Measurements from ENCODE around the gene SGK2. TPM values are rescaled to one million over a fixed set of nuclear protein-coding genes. Genes with fewer than 3 reads are reported as not detected.

SGK2 gene
- total RNA-seq, 1 donor from 2014 or later, result 1.0 TPM

DNA sequence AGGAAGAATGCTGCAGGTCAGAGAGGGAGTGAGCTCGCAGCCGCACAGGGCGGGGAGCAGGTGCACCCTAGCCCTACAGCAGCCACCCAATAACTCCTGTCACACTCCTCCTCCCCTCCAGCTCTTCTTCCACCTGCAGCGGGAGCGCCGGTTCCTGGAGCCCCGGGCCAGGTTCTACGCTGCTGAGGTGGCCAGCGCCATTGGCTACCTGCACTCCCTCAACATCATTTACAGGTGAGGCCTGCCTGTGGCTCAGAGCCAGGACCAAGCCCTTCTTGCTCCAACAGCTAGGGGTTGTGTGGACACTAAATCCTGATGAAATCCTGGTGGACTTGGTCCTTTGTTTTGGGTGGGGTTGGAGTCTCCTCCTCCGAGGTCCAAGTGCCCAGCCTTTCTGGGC is 11.7 kb downstream of the SGK2 start:
- no peaks in the 10 kb centered on the region for H3K9me3 Mint-ChIP-seq
- no peaks in the 10 kb centered on the region for H3K27me3 Mint-ChIP-seq (ENCODE audit: low read depth)
- H3K4me1 Mint-ChIP-seq, result peaks cover 5% of the 10 kb centered on the region
- TF ChIP-seq, protein P1, sequence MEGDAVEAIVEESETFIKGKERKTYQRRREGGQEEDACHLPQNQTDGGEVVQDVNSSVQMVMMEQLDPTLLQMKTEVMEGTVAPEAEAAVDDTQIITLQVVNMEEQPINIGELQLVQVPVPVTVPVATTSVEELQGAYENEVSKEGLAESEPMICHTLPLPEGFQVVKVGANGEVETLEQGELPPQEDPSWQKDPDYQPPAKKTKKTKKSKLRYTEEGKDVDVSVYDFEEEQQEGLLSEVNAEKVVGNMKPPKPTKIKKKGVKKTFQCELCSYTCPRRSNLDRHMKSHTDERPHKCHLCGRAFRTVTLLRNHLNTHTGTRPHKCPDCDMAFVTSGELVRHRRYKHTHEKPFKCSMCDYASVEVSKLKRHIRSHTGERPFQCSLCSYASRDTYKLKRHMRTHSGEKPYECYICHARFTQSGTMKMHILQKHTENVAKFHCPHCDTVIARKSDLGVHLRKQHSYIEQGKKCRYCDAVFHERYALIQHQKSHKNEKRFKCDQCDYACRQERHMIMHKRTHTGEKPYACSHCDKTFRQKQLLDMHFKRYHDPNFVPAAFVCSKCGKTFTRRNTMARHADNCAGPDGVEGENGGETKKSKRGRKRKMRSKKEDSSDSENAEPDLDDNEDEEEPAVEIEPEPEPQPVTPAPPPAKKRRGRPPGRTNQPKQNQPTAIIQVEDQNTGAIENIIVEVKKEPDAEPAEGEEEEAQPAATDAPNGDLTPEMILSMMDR (conservative IDR thresholded peaks at IDR 0.05), result no peak
- H3K4me3 Mint-ChIP-seq, result no peak overlapping the region
- DNase-seq (ENCODE audit: low read depth, low spot score), result no peak
- no peaks in the 10 kb centered on the region for H3K36me3 Mint-ChIP-seq (ENCODE audit: low read depth)
- no peak overlapping the region for H3K27ac Mint-ChIP-seq (ENCODE audit: unreplicated experiment)

GRCh38 chr20:43571310-43571709 is 12.5 kb downstream of the SGK2 start:
- H3K9me3 Mint-ChIP-seq, result no peaks in the 10 kb centered on the region
- H3K4me1 Mint-ChIP-seq, result peaks cover 5% of the 10 kb centered on the region
- DNase-seq (ENCODE audit: low read depth, low spot score), result no peak
- TF ChIP-seq, protein P1 (conservative IDR thresholded peaks at IDR 0.05), result no peak
- no peak overlapping the region for H3K27ac Mint-ChIP-seq (ENCODE audit: unreplicated experiment)
- no peaks in the 10 kb centered on the region for H3K27me3 Mint-ChIP-seq (ENCODE audit: low read depth)
- H3K4me3 Mint-ChIP-seq, result no peak overlapping the region
- no peaks in the 10 kb centered on the region for H3K36me3 Mint-ChIP-seq (ENCODE audit: low read depth)

GRCh38 chr20:43571771-43572170 is 12.9 kb downstream of the SGK2 start:
- TF ChIP-seq, protein P1 (conservative IDR thresholded peaks at IDR 0.05), result no peak
- H3K9me3 Mint-ChIP-seq, result no peaks in the 10 kb centered on the region
- no peaks in the 10 kb centered on the region for H3K36me3 Mint-ChIP-seq (ENCODE audit: low read depth)
- peak overlapping the region; percentile 67 for H3K27ac Mint-ChIP-seq (ENCODE audit: unreplicated experiment)
- peaks cover 5% of the 10 kb centered on the region for H3K4me1 Mint-ChIP-seq
- no peak for DNase-seq (ENCODE audit: low read depth, low spot score)
- H3K4me3 Mint-ChIP-seq, result no peak overlapping the region
- no peaks in the 10 kb centered on the region for H3K27me3 Mint-ChIP-seq (ENCODE audit: low read depth)

- H3K27me3 Mint-ChIP-seq (ENCODE audit: low read depth), result no peaks in the 10 kb centered on the region
- H3K4me1 Mint-ChIP-seq, result peaks cover 5% of the 10 kb centered on the region
- DNase-seq (ENCODE audit: low read depth, low spot score), result no peak
- H3K27ac Mint-ChIP-seq (ENCODE audit: unreplicated experiment), result no peak overlapping the region
- H3K4me3 Mint-ChIP-seq, result no peak overlapping the region
- TF ChIP-seq, protein P1 (conservative IDR thresholded peaks at IDR 0.05), result no peak
- no peaks in the 10 kb centered on the region for H3K36me3 Mint-ChIP-seq (ENCODE audit: low read depth)
- H3K9me3 Mint-ChIP-seq, result no peaks in the 10 kb centered on the region
Observed at GRCh38 chr20:43572891-43573290, 14.1 kb downstream of the SGK2 start.

DNA sequence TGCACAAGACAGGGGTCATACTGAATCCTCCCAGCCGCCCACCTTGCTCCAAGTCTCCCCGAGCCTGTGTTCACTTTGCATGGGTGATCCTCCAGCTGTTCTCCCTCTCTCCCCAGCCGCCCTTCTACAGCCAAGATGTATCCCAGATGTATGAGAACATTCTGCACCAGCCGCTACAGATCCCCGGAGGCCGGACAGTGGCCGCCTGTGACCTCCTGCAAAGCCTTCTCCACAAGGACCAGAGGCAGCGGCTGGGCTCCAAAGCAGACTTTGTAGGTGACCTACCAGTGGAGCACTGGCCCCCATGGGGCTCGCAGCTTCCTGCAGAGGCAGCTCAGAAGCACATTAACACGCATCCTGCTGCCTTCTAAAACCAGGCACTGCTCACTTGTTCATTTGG is 17.3 kb downstream of the SGK2 start:
- Mint-ChIP-seq H3K4me1 (peaks cover 5% of the 10 kb centered on the region), H3K9me3 (no peaks in the 10 kb centered on the region), H3K4me3 (no peak overlapping the region), H3K27me3 (ENCODE audit: low read depth) (no peaks in the 10 kb centered on the region), H3K36me3 (ENCODE audit: low read depth) (no peaks in the 10 kb centered on the region), H3K27ac (ENCODE audit: unreplicated experiment) (no peak overlapping the region)
- no peak for DNase-seq (ENCODE audit: low read depth, low spot score)
- TF ChIP-seq, protein P1 (conservative IDR thresholded peaks at IDR 0.05), result no peak
